ENCODE measurements around the gene SH2D4B.
A peak's percentile ranks its signal among the peaks of the same experiment; 100 is the strongest.

Gene SH2D4B

DNA sequence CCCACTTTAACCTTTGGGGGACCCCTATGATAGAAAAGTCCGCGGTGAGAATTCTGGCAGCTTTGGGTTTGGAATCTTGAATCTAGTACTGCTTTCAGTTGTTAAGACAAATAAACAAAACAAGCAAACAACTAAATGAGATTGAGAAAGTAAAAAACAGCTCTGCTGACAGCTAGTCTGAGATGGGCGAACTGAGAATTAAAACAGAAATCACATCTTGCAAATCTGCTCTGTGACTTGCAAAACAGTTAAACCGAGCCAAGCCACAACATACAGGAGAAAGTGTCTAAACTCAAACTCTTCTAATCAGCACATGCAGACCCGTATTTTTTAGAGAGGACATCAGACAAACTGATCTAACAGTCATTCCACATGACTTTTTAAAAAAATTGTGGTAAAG, 110.4 kb downstream of the SH2D4B start:
- DNase-seq: no peak

DNA sequence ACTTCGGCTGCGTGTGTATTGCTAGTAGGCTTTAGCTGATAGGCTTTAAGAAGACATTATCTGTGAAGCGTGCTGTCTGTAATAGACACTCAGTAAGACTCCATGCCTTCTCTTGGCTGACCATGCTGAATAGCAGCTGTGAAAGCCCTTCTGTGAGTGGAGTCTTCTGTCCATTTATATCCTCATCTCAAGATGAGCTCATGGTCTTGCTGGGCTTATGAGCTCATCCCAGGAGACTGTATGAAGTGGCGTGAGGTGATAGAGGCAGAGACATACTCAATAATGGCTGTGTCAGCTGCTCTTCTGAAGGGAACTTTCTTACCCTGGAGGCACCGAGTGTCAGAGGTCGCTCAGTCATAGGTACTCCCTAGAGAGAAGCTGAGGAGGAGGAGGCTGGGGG, 111.5 kb downstream of the SH2D4B start:
- DNase-seq: no peak

DNA sequence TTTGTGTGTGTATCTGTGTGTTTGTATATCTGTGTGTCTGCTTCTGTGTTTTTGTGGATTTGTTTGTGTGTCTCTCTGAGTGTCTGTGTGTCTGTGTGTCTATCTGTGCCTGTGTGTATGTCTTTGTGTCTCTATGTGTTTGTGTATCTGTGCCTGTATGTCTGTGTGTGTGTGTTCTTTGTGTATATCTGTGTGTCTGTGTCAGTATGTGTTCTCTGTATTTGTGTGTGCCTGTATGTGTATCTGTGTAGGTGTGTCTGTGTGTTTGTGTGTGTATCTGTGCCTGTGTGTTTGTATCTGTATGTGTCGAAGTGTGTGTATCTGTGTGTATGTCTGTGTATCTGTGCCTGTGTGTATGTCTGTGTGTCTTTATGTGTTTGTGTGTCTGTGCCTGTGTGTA, 118.2 kb downstream of the SH2D4B start:
- DNase-seq: no peak

DNA sequence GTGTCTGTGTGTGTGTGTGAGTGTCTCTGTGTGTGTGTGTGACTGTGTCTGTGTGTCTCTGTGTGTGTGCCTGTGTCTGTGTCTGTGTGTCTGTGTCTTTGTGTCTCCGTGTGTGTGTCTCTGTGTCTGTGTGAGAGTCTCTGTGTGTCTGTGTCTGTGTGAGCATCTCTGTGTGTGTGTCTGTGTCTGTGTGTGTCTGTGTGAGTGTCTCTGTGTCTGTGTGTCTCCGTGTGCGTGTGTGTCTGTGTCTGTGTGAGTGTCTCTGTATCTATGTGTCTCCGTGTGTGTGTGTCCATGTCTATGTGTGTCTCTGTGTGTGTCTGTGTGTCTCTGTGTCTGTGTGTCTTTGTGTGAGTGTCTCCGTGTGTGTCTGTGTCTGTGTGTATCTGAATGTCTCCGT, 120.4 kb downstream of the SH2D4B start:
- DNase-seq: no peak

DNA sequence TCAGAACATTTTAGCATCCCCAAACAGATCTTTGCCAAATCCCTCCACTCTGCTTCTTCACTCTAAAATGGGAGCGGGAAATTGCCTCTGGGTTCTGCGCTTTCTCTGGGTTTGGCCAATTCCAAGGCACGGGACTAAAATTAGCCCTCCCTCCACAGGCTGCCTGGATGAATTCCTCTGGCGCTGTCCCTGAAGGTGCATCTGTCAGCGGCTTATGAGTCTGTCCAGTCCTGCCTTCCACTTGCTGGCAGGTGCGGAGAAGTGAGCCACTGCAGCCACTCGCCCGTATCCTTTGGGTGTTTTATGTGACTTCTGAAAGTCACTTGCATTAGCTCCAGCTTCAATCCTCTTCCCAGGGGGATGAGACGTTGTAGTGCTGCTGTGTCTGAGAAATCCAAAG, 121.6 kb downstream of the SH2D4B start:
- DNase-seq: no peak

DNA sequence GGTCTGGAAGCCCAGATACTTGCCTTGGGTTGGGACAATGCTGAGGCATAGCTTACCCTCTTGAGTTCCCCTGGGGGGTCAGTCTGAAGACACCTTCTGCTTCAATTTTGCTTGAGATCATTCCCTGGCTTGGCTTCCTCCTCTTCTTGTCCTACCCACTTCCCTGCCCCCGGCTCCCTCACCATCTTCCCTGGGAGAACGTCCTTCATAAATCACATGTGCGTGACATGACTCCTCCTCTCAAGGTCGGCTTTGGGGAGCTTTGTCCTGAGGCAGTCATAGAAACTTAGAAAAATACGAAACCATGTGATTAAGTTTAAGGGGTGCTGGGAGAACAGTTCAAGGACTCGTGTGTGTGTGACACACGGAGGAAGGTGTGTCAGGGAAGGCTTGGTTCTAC, 122.6 kb downstream of the SH2D4B start:
- DNase-seq: no peak

DNA sequence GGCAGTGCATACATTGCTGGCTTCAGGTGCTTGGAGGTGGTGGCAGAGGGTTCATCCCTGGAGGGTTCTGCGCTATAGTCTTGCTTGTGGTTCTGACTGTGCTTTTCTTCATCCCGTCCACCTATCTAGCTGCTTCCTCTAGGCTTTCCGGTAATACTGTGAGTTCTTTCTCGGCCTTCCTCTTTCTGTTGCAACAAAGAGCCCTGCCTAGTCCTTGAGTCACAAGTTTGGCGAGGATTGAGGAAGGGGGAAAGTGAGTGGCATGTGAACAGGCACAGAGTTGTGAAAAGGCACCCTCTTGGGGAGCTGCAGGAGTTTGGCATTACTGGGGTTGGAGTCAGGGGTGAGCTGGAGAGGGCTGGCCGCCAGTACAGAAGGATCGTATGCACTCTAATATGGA, 123.0 kb downstream of the SH2D4B start:
- no peak for DNase-seq

DNA sequence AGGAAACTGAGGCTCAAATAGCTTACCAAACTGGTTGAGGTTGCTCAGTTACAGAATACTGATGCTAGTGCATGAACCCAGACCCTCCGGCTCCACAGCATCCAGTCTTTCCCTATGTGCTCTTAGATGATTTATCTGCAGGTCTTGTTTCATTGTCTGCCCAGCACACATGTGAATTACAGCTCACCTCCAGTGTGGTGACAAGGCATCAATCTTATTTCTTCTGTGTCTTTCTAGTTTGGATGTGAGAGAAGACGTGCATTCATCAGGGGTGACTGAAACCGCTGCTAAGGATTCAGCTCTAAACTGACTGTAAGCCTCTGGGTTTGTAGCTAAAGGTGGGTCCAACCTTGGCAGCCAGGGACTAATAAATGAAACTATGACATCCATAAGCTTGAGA, 123.8 kb downstream of the SH2D4B start:
- DNase-seq: no peak

DNA sequence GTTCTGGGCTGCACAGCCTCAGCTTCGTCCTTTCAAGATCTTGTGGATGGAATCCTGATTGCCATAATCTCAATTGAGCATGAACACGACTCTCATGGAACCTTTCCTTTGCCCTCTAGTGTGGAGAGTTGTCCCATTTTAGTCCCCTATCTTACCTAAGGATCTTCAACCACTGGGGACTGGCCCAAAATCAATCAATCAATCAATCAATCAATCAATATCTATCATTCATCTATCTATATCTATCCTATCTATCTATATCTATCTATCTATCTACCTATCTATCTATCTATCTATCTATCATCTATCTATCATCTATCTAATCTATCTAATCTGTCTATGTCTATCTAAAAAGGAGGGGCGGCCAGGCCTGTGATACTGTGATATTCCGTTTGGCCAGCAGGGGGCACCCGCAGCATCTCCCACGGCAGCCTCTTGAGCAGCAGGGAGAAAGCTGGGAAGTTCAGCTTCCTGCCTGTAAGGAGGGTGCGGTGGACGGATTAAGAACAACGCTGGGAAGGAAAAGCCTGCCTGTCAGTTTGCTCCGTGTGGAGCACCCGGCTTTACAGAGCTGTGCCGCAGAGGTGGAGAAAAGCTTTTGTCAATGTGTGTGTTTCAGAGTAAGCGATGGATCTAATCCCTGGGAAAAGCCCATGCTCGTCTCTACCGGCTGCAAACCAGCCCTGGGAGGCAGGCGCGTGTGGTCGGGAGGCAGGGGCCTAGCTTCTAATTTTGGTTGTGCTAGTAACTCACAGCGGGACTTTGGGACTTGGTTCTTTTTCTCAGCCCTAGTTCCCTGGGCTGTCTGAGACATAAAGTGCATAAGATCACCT, 124.9 kb downstream of the SH2D4B start:
- peak; percentile 43 to 59 for DNase-seq

DNA sequence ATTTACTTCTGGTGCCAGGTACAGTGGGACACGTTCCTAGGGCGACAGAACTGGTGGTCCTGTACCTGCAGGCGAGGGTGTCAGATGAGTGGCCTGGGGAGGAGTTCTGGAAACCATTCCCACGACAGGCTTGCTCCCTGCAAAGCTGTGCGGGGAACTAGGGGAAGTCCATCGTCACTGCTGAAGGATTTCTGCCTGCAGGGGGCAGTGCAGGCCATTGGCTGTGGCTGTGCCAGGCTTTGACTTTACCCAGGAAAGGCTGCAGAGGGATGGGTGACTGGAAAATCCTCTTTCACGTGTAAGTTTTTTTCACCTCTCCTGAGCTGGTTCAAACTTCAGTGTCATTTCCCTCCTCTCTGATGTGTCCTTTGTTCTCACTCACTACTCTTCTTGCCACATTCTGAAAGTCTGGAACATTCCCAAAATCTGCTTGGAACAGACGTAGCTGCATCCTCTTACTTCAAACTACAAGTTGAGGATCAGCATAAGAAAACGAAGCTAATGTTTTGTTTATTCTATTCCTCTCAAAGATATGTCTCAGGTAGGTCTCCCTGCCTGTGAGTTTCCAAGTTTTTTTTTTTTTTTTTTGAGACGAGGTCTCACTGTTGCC, 126.5 kb downstream of the SH2D4B start:
- peak; percentile 41 to 73 for DNase-seq

DNA sequence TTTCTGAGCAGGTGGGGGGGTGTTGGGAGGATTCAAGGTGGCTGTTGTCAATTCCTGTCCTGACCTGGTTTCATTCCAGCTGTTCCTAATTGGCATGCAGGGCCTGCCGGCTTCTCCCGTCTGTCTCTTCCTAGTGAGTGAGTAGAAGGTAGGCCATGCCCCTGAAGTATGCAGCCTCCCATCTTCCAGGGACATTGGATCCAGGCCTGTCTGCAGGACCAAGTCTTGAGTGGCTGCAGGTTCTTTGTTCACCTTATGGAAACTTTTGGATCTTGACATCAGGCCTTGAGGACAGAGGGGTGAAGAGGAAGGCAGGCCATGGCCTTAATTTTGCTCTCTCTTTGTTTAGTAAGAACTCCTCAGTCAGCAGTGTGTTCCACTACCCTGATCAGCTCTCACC, 131.8 kb downstream of the SH2D4B start:
- DNase-seq: no peak

DNA sequence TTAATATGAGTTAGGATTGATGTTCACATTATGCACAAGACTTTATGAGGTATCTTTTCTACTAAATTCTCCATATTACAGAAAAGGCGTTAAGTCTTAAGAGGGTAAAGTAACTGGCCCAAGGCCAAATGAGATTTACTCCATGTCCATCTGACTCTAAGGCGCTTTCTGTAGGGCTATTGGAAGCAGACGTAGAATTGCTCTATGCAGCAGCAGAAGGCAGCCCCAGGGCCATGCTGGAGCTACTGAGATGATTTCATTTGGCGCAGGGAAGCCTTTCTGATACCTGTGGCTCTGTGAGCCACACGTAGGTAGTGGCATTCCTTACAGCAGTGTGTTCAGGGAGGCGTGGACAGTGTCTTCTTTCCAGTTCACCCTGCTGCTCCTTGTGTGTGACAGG, 133.1 kb downstream of the SH2D4B start:
- no peak for DNase-seq

DNA sequence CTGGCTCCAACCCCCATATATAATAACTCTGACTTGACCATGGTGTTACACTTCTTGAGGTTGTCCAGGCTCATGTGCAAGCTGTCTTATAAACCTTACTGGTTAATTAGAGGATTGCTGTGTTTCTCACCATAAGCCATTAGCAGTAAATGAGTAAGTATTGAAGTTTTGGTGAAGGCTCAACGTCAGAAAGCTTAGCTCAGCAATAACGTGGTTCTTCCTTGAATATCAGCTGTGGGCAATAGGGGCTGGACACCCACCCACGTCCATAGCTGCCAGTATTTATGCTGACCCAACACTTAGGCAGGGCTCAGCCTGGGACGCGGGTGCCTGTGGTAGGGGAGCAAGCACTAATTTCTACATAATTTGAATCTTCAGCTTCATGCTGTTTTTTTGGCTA, 134.1 kb downstream of the SH2D4B start:
- DNase-seq: no peak

DNA sequence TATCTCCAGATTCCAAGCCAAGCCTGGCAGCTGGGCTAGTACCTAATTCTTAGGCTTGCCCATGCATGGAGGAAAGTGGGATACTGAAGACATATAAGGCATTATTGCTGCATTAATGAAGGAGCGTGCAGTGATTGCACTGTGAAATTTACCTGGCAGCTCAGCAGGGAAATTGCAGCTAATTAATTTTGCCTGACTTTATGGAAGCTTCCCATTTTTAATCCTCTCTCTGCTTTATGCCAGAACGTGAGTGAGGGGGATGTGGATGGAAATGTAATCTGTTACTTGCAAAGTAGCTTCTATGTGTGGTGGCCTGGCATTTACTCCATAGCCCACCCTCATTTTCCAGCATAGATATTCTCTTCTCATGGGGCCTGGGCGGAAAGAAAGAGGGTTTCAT, 134.9 kb downstream of the SH2D4B start:
- no peak for DNase-seq

DNA sequence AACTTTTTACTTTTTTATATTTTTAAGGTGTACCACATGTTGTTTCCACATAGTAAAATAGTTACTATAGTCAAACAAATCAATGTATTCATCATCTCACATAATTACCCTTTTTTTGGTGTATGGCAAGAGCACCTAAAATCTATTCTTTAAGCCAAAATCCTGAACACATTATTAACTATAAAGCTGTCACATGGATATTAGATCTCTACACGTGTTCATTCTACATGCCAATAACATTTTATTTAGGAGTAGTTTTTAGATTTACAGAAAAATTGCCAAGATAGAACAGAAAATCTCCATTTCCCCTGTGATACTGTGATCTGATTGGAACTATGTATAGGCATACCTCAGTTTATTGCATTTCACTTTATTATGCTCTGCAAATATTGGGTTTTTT, 137.1 kb downstream of the SH2D4B start:
- DNase-seq: no peak

DNA sequence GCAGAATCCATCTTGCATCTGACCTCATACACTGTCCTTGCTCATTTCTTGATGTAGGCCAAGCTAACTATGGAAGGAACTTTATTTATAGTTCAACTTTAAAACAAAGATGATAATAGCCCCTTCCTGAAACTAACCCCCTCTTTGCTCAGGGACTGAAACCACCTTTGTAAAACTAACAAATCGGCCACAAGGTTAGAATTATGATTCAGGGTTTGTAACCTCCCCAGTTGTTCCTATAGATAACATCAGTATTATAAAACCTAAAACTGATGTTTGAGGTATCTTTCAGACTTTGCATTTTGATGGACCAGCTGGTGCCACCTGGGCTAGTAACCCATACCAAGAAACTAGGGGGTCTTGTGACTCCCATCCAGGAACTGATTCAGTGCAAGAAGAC, 143.4 kb downstream of the SH2D4B start:
- DNase-seq: no peak

DNA sequence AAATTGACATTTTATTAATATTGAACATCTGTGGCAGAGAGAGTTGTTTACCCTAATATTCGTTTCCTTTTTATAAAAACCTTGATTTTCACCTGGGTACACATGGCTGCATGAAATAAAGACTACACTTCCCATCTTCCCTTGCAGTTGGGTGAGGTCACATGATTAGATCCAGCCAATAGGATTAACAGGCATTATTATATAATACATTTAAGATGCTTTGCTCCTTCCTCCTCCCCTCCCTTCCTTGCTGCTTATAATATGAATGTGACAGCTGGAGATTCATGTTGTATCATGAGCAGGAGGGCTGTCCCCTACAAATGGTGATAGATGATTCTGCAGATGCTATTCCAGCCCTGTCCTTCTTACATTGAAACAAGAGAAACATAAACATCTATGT, 146.6 kb downstream of the SH2D4B start:
- DNase-seq: peak in 1 of 2 experiments; percentile 38

DNA sequence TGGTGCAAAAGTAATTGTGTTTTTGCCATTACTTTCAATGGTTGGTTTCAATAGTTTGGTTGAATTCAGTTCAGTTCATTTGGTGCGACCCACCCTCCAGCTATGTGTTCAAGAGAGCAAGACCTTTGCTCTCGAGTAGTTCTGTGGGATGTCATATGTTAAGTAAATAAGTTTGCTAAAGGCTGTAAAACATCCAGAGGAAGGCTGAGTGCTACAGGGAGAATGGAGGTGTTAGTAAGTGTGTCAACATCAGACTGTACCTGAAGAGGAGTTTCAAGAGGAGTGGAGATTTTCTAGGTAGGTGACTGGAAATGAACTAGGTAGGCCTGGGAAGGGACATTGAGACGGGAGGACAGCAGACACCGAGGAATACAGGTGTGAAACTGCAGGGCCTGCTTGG, 147.7 kb downstream of the SH2D4B start:
- no peak for DNase-seq

DNA sequence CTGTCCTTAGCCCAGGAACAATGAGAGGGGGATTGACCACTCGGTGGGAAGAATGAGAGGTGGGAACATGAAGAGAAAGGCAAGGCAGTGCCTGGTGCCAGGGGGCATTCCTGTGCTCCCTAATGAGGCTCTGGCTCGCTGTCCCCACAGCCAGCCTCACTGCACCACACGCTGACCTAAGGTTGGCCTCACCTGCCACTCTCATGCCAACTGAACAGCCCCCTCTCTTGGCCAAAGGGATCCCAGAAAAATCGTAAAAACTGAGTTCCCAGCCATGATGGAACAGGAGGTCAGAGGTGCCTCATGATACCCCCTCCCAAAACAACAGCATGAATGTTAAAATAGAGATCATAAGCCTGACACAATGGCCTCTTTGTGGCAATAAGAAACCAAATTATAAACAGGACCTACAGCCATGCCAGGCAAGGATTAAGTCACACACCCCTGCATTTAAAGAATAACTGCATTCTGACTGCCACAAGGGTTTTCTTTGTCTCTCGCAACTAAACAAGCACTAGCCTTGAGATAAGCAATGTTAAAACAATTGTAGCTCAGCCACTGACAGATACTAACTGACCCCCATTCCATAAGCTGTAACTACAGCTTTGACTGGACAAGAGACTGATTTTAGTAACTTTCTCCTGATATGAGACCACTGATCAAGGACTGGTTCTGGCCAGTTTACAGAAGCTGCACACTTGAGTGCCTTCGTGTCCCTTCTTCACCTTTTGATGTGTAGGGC, 149.2 kb downstream of the SH2D4B start:
- peak; percentile 10 to 27 for DNase-seq

DNA sequence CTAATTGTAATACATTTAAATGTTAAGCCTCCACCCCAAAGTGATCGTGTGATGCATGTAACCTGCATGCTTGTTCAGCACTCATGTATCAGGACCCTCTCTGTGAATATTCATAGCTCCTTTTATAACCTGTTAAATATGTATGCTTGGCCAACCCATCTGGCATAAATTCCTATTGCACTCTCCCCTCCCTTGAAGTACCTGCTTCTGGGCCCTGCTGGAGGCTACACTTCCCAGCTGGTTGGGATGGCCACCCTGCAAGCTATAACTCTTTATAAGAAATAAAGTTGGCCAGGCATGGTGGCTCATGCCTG, 149.7 kb downstream of the SH2D4B start:
- peak in 1 of 2 experiments; percentile 27 for DNase-seq

DNA sequence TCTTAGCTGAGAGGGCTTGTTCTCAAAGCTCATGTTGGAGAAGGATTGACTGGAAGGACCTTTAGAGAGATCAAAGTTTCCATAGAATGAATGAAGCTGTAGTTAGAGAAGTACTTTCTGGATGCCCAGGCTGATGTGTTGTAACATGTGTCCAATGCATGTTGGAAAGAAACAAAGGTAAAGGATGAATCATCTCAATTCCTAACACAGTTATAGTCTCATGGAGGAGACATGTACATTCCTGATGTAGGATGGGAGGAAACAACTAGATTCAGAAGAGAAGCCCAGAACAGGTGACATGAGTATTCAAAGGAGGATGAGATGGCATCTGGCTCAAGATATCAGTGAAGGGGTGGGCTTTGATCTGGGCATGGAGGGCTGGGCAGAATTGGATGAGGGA, 152.7 kb downstream of the SH2D4B start:
- no peak for DNase-seq

DNA sequence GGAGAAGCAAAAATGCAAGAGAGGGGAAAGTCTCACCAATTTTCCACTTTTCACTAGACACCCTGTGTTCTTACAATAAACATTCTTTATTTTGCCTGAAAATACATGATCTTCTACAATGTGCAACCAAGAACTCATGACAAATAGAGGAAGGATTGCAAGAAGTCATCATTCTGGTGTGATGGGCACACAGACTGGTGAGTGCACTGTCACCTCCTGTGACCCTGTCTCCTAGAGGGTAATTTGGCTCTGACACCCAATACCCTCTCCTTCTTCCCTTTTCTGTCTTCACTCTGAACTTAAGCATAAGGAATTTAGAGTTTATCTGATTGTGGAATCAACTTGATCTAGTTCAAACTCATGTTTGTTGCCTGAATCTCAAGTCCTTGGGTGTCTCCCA, 153.7 kb downstream of the SH2D4B start:
- no peak for DNase-seq

DNA sequence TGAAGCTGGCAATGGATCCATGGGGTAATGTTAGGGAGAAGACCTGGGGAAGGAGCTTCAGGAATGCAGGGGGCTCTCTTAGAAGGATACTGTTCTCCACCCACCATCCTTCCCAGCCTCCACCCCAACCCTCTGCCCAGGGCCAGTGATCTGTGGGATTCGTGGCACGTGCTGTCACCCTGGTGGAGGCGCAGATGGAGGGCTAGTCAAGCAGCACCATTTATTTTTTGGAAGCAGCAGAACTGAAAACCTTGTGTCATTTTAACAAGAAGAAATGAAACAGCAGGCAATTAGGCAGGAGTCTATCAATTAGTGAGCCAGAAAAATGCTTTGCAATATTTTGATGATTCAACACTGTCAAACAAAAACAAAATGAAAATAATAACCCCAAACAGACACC, 155.9 kb downstream of the SH2D4B start:
- no peak for DNase-seq

DNA sequence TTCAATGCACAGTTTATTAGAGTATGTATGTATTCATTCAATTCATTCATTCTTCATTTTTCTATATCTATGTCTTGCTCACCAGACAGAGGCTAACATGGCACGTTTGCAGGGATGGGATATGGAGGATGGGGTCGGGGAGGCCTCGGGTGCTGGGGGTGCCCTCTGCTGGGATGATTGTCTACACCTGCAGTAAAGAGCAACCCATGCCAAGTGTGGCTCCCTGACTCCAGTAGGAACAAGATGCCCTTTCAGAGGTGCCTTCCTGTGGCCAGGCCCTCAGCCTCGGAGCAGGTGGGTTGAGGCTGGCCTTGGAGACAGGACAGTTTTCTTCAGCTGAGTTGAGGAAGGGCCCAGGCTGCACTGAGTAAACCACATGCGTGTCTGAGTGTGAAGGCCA, 157.2 kb downstream of the SH2D4B start:
- DNase-seq: no peak
